MG63 (cell line): ENCODE measurements around the gene RUNX3. TPM values are rescaled to one million over a fixed set of nuclear protein-coding genes. Genes with fewer than 3 reads are reported as not detected.
"Not testable (repeated sequence)": the region's sequence is repeated elsewhere in the genome, so short reads cannot be mapped to it uniquely, and the experiment has no call there.

Experiments used
- DNase-seq: peaks from one replicate; pipeline ENCODE4 v3.0.0-alpha.2; 2020
- H3K27me3 ChIP-seq: fragments of 250-450 bp; sonication (Bioruptor Pico); 2 replicates; pipeline ENCODE4 v1.5.1; 2020; ENCODE audit warnings: mild to moderate bottlenecking, moderate library complexity
- H3K36me3 ChIP-seq: fragments of 250-450 bp; sonication (Bioruptor Pico); 2 replicates; pipeline ENCODE4 v1.5.1; 2020; ENCODE audit warnings: mild to moderate bottlenecking, moderate library complexity
- H3K4me3 ChIP-seq: fragments of 250-450 bp; sonication (Bioruptor Pico); 2 replicates; pipeline ENCODE4 v1.5.1; 2020; ENCODE audit warnings: mild to moderate bottlenecking, moderate library complexity
- H3K9me3 ChIP-seq: fragments of 250-450 bp; sonication (Bioruptor Pico); 2 replicates; pipeline ENCODE4 v1.5.1; 2020; ENCODE audit warnings: mild to moderate bottlenecking, moderate library complexity
- total RNA-seq: library from RNA; depleted of rRNA; stranded (reverse); fragments of >200 nt; shearing (Covaris generic); gene quantifications from 2 replicates; pipeline ENCODE4 v1.2.3, GENCODE V29; 2014; ENCODE audit warnings: low replicate concordance

Gene RUNX3
- total RNA-seq, 1 experiment from 2014 or later, result 5.8 TPM

GRCh38 chr1:24894002-24894401 lies 36.1 kb downstream of the RUNX3 start:
- no peak for DNase-seq
- Histone ChIP-seq H3K27me3 (no peaks in the 10 kb centered on the region), H3K36me3 (no peaks in the 10 kb centered on the region), H3K9me3 (peaks cover 2% of the 10 kb centered on the region; the same call in 1 of the 2 replicates), H3K4me3 (no peak overlapping the region)

DNA sequence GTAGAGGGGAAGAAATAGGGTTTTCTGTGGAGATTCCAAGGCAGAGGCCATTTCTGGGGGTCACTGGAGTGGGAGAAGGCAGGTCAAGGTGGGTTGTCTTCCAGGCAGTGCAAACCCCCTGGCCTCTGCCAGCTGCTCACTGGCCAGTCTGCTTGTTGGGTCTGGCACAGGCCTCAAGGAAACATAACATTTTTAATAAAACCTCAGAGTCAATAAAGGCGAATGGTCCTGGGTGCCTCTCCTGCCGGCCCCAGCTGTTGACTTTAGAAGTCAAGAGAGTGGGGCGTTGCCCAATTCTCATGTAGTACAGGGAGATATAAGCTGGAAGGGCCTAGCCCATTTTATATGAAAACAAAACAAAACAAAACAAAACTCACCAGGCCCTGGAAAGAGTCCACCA lies 36.6 kb downstream of the RUNX3 start:
- H3K27me3 ChIP-seq, result no peaks in the 10 kb centered on the region
- H3K4me3 ChIP-seq, result no peak overlapping the region
- no peaks in the 10 kb centered on the region for H3K36me3 ChIP-seq
- peaks cover 2% of the 10 kb centered on the region; the same call in 1 of the 2 replicates for H3K9me3 ChIP-seq
- no peak for DNase-seq

- no peak overlapping the region for H3K4me3 ChIP-seq
- no peaks in the 10 kb centered on the region for H3K27me3 ChIP-seq
- no peak for DNase-seq
- H3K9me3 ChIP-seq, result peaks cover 2% of the 10 kb centered on the region; the same call in 1 of the 2 replicates
- H3K36me3 ChIP-seq, result no peaks in the 10 kb centered on the region
These were observed 37.6 kb downstream of the RUNX3 start for GRCh38 chr1:24892188-24893153.

GRCh38 chr1:24891367-24891766 lies 38.7 kb downstream of the RUNX3 start:
- not testable (repeated sequence) for H3K36me3 ChIP-seq, H3K9me3 ChIP-seq, H3K27me3 ChIP-seq, H3K4me3 ChIP-seq, DNase-seq

DNA sequence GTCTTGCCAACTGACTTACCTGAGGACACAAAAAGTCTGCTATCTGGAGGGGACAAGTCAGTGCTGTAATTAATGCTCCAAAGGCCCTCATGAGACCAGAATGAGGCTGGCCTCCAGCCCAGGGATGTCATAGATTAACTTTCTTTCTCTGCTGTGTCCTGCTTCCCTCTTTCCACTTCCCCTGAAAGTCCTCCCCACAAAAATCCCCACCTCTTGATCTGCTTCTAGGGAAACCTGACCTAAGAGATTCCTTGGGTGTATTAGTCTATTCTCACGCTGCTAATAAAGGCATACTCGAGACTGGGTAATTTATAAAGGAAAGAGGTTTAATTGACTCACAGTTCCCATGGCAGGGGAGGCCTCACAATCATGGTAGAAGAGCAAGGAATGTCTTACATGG lies 39.2 kb downstream of the RUNX3 start:
- no peaks in the 10 kb centered on the region for H3K27me3 ChIP-seq
- no peaks in the 10 kb centered on the region for H3K36me3 ChIP-seq
- DNase-seq, result no peak
- H3K4me3 ChIP-seq, result no peak overlapping the region
- H3K9me3 ChIP-seq, result peaks cover 2% of the 10 kb centered on the region; the same call in 1 of the 2 replicates

- Histone ChIP-seq H3K9me3 (peaks cover 2% of the 10 kb centered on the region; the same call in 1 of the 2 replicates), H3K36me3 (no peaks in the 10 kb centered on the region), H3K27me3 (no peaks in the 10 kb centered on the region), H3K4me3 (no peak overlapping the region)
- peak; percentile 79 for DNase-seq
These were observed 41.0 kb downstream of the RUNX3 start for GRCh38 chr1:24888971-24889676.

GRCh38 chr1:24888061-24888970 lies 41.8 kb downstream of the RUNX3 start:
- peaks cover 2% of the 10 kb centered on the region; the same call in 1 of the 2 replicates for H3K9me3 ChIP-seq
- DNase-seq, result no peak
- H3K27me3 ChIP-seq, result no peaks in the 10 kb centered on the region
- H3K4me3 ChIP-seq, result no peak overlapping the region
- H3K36me3 ChIP-seq, result no peaks in the 10 kb centered on the region

GRCh38 chr1:24886241-24886640 lies 43.8 kb downstream of the RUNX3 start:
- Histone ChIP-seq H3K27me3 (no peaks in the 10 kb centered on the region), H3K36me3 (no peaks in the 10 kb centered on the region), H3K9me3 (no peaks in the 10 kb centered on the region; the same call in none of the 2 replicates)

DNA sequence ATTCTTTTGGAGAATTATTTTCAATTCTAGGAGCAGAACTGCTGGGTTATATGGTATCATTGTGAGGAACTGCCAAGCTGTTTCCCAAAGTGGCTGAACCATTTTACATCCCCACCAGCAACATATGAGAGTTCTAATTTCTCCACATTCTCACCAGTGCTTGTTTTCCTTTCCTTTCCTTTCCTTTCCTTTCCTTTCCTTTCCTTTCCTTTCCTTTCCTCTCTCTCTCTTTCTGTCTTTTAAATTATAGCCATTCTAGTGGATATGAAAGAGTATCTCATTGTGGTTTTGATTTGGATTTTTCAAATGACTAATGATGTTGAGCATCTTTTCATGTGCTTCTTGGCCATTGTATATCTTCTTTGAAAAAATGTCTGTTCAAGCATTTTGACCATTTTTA lies 45.3 kb downstream of the RUNX3 start:
- no peaks in the 10 kb centered on the region for H3K36me3 ChIP-seq
- no peak overlapping the region for H3K4me3 ChIP-seq
- DNase-seq, result no peak
- peaks cover 4% of the 10 kb centered on the region for H3K9me3 ChIP-seq
- no peaks in the 10 kb centered on the region for H3K27me3 ChIP-seq

More at GRCh38 chr1:24886241-24886640, 43.8 kb downstream of the RUNX3 start:
- no peak for DNase-seq
- H3K4me3 ChIP-seq, result no peak overlapping the region

DNA sequence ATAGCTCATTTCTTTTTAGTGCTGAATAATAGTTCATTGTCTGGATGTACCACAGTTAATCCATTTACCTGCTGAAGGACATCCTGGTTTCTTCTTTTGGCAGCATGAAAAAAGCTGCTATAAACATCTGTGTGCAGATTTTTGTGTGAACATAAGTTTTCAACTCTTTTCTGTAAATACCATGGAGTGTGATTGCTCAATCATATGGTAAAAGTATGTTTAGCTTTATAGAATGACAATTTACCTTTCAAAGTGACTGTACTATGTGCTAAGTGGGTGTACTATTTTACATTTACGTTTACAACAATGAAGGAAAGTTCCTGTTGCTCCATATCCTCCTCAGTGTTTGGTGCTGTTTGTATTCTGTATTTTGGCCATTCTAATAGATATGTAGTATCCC lies 49.0 kb downstream of the RUNX3 start:
- Histone ChIP-seq H3K27me3 (no peaks in the 10 kb centered on the region), H3K9me3 (peaks cover 4% of the 10 kb centered on the region), H3K4me3 (no peak overlapping the region), H3K36me3 (no peaks in the 10 kb centered on the region)
- no peak for DNase-seq

- no peak for DNase-seq
- H3K36me3 ChIP-seq, result no peaks in the 10 kb centered on the region
- H3K9me3 ChIP-seq, result peaks cover 4% of the 10 kb centered on the region
- no peak overlapping the region for H3K4me3 ChIP-seq
- H3K27me3 ChIP-seq, result no peaks in the 10 kb centered on the region
These were observed 51.0 kb downstream of the RUNX3 start for GRCh38 chr1:24878775-24879742.

DNA sequence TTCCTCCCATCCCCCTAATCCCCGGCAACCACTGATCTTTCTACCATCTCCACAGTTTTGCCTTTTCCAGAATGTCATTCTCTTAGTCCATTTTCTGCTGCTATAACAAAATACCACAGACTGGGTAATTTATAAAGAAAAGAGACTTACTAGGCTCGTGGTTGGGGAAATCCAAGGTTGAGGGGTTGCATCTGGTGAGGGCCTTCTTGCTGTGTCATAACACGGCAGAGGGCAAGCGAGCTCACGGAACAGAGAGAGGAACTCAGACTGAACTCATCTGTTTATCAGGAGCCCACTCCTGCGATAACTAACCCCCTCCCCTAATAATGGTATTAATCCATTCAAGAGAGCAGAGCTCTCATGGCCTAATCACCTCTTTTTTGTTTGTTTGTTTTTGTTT lies 52.0 kb downstream of the RUNX3 start:
- Histone ChIP-seq H3K4me3 (no peak overlapping the region), H3K9me3 (peaks cover 4% of the 10 kb centered on the region), H3K27me3 (no peaks in the 10 kb centered on the region), H3K36me3 (no peaks in the 10 kb centered on the region)
- DNase-seq, result no peak

GRCh38 chr1:24875991-24876506 lies 54.0 kb downstream of the RUNX3 start:
- H3K27me3 ChIP-seq, result no peaks in the 10 kb centered on the region
- no peak for DNase-seq
- no peak overlapping the region for H3K4me3 ChIP-seq
- no peaks in the 10 kb centered on the region for H3K36me3 ChIP-seq
- peaks cover 4% of the 10 kb centered on the region for H3K9me3 ChIP-seq

DNA sequence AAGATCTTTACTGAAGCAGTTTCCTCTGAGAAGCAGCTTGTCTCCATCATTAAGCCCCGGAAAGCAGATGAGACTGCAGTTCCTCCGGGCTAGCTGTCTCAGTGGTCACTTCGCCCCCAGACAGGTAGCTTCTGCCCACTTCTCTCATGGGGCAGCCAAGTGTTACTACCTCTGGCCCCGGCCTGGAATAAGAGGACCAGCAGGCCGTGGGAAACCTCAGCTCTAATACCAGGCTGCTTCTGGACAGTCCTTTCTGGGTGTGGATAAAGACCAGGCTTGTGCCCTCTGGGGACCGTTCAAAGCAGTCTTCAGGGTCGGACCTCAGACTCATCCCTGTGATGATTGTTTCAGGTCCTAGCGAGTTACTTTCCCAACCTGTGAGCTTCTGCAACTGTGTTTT lies 54.8 kb downstream of the RUNX3 start:
- H3K4me3 ChIP-seq, result no peak overlapping the region
- H3K27me3 ChIP-seq, result no peaks in the 10 kb centered on the region
- no peak for DNase-seq
- H3K36me3 ChIP-seq, result no peaks in the 10 kb centered on the region
- H3K9me3 ChIP-seq, result no peaks in the 10 kb centered on the region

- H3K9me3 ChIP-seq, result no peaks in the 10 kb centered on the region
- DNase-seq, result no peak
- no peaks in the 10 kb centered on the region for H3K36me3 ChIP-seq
- H3K27me3 ChIP-seq, result no peaks in the 10 kb centered on the region
- no peak overlapping the region for H3K4me3 ChIP-seq
These were observed 55.4 kb downstream of the RUNX3 start for GRCh38 chr1:24874611-24875234.
